HepG2 (cell line): ENCODE results near the gene FAT1. TPM values are rescaled to one million over a fixed set of nuclear protein-coding genes. Genes with fewer than 3 reads are reported as not detected.
A peak's percentile ranks its signal among the peaks of the same experiment; 100 is the strongest.

ENCODE experiments used
- ARHGAP35 ChIP-seq: sonication (generic); formaldehyde crosslinking; IDR thresholded peaks from 2 replicates; pipeline ENCODE4 v1.9.0; 2022; ENCODE audit warnings: mild to moderate bottlenecking, inconsistent platforms, moderate library complexity, missing genetic modification reagents, borderline replicate concordance
- ATF7-NPFF ChIP-seq: sonication (generic); formaldehyde crosslinking; IDR thresholded peaks from 2 replicates; pipeline ENCODE4 v1.8.1; 2023; ENCODE audit warnings: mild to moderate bottlenecking, low read depth, missing genetic modification reagents, moderate library complexity
- HOMEZ ChIP-seq: IDR thresholded peaks from 2 replicates; pipeline ENCODE4 v1.6.1; 2016; ENCODE audit warnings: low read depth
- KLF11 ChIP-seq: IDR thresholded peaks from 2 replicates; pipeline ENCODE4 v1.6.1; 2016; ENCODE audit warnings: missing compliant biosample characterization
- MED8 ChIP-seq: sonication (generic); formaldehyde crosslinking; IDR thresholded peaks from 2 replicates; pipeline ENCODE4 v1.8.1; 2023; ENCODE audit warnings: mild to moderate bottlenecking, missing genetic modification reagents; ENCODE audit not compliant: insufficient replicate concordance
- MLX ChIP-seq: IDR thresholded peaks from 2 replicates; pipeline ENCODE4 v1.6.1; 2016
- NR0B2 ChIP-seq: sonication (generic); formaldehyde crosslinking; IDR thresholded peaks from 2 replicates; pipeline ENCODE4 v1.4.0; 2020; ENCODE audit warnings: mild to moderate bottlenecking, missing genetic modification reagents
- NR2F2 ChIP-seq: IDR thresholded peaks from 2 replicates; pipeline ENCODE4 v1.6.1; 2012; ENCODE audit warnings: low read depth, inconsistent platforms, borderline replicate concordance
- PHF8 ChIP-seq: sonication (generic); formaldehyde crosslinking; IDR thresholded peaks from 2 replicates; pipeline ENCODE4 v1.5.0; 2020; ENCODE audit warnings: missing genetic modification reagents
- PITX1 ChIP-seq: sonication (generic); formaldehyde crosslinking; IDR thresholded peaks from 2 replicates; pipeline ENCODE4 v1.5.1; 2020; ENCODE audit warnings: mild to moderate bottlenecking, missing genetic modification reagents
- PPARG ChIP-seq: conservative IDR thresholded peaks from 2 replicates; pipeline ENCODE4 v1.6.1; 2016; ENCODE audit warnings: missing biosample characterization, missing genetic modification reagents
- SP4 ChIP-seq: sonication (generic); formaldehyde crosslinking; IDR thresholded peaks from 2 replicates; pipeline ENCODE4 v1.8.1; 2023; ENCODE audit warnings: mild to moderate bottlenecking, missing genetic modification reagents
- TBL1XR1 ChIP-seq: fragments of 150-350 bp; IDR thresholded peaks from 2 replicates; pipeline ENCODE4 v1.6.1; 2014; ENCODE audit warnings: borderline replicate concordance, low read length; ENCODE audit not compliant: partially characterized antibody
- TCF7 ChIP-seq: sonication (generic); IDR thresholded peaks from 2 replicates; pipeline ENCODE4 v1.6.1; 2016; ENCODE audit warnings: antibody characterized with exemption, low read depth
- U2AF2 ChIP-seq: fragments of 200-400 bp; formaldehyde crosslinking; IDR thresholded peaks from 2 replicates; pipeline ENCODE4 v1.6.1; 2017; ENCODE audit warnings: low read depth, mild to moderate bottlenecking, low read length
- ZBTB1 ChIP-seq: sonication (generic); formaldehyde crosslinking; IDR thresholded peaks from 2 replicates; pipeline ENCODE4 v1.4.0; 2020; ENCODE audit warnings: missing genetic modification reagents, borderline replicate concordance
- ZEB1 ChIP-seq: IDR thresholded peaks from 2 replicates; pipeline ENCODE4 v1.6.1; 2012; ENCODE audit warnings: mild to moderate bottlenecking, low read depth, inconsistent platforms; ENCODE audit not compliant: insufficient replicate concordance
- ZNF431 ChIP-seq: sonication (generic); formaldehyde crosslinking; IDR thresholded peaks from 2 replicates; pipeline ENCODE4 v1.9.0; 2022; ENCODE audit warnings: missing genetic modification reagents, low read depth, mild to moderate bottlenecking, borderline replicate concordance
- ZNF691 ChIP-seq: sonication (generic); formaldehyde crosslinking; IDR thresholded peaks from 2 replicates; pipeline ENCODE4 v1.4.0; 2020; ENCODE audit warnings: missing genetic modification reagents, low read depth, mild to moderate bottlenecking, borderline replicate concordance
- ZNF775 ChIP-seq: sonication (generic); formaldehyde crosslinking; IDR thresholded peaks from 2 replicates; pipeline ENCODE4 v1.4.0; 2020; ENCODE audit warnings: missing genetic modification reagents, mild to moderate bottlenecking, moderate library complexity, borderline replicate concordance
- ZNF816 ChIP-seq: sonication (generic); formaldehyde crosslinking; IDR thresholded peaks from 2 replicates; pipeline ENCODE4 v1.8.0; 2022; ENCODE audit warnings: missing genetic modification reagents, mild to moderate bottlenecking, borderline replicate concordance
- polyA plus RNA-seq, 8 experiments: library from polyadenylated mRNA; depleted of rRNA in 3 of 8; stranded (reverse) in 7 of 8; unstranded in 1 of 8; fragments of >200 nt; fragmentation: Illumina TruSeq in 4 of 8; extraction: Trizol in 4 of 8; gene quantifications; 2 replicates each; pipeline versions ENCODE4 v1.2.1 to v1.2.3, GENCODE V29; 2011 to 2016; ENCODE audit warnings: low read depth in 4 of 8, missing spikeins in 1 of 8, mixed read lengths in 1 of 8; ENCODE audit not compliant: insufficient read depth in 1 of 8
- total RNA-seq, 5 experiments: library from RNA; depleted of rRNA; stranded (reverse); fragments of >200 nt; fragmentation: Illumina TruSeq; extraction: Trizol; gene quantifications; 2 replicates each; pipeline ENCODE4 v1.2.3, GENCODE V29; 2016; ENCODE audit warnings: low read depth in 1 of 5
- TF ChIP-seq, protein P1 (sequence below): sonication (generic); formaldehyde crosslinking; IDR thresholded peaks from 2 replicates; pipeline ENCODE4 v1.4.0; 2020; ENCODE audit warnings: mild to moderate bottlenecking, missing genetic modification reagents

Gene FAT1
- total and polyA plus RNA-seq, 2 of the 13 experiments (the other 11 are each of a cell fraction or from before 2014, with no cell fraction given) = 185 to 216 TPM

DNA sequence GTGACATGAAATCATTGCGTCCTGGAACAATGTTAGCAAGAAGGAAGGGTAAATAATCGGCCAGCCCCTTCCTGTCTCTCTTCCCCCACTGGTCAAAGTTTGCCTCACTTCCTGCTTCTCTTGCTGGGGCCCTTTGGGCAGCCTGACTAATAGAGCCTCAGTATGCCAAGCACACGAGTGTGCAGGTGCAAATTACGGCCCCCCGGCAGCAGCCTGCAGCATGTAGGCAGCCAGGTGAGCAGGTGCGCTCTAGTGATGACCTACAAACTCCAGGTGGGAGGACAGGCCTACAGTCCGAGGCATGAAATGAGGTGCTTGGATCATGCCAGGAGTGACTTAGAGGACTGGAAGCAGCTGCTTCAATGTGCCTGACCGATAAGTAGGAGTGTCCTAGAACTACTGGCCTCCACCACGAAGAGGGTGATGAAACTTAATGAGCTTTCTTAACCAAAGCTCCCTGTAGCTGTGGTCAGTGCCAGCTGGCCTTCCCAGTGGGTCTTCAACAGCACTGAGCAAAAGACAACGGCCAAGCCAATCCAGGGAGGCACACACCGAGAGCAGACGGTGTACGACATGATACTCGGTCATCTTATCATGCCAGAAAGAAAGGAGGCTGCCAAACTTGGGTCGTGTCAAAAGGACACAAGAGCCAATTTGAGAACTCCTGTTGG is 26.1 kb upstream of the FAT1 start (continued):
- no peak for TF ChIP-seq MED8 (CRISPR knock-in tag)
- TF ChIP-seq U2AF2 = no peak
- no peak for TF ChIP-seq ZNF431 (CRISPR knock-in tag)
- no peak for TF ChIP-seq ZNF691 (CRISPR knock-in tag)
- TF ChIP-seq, protein P1, sequence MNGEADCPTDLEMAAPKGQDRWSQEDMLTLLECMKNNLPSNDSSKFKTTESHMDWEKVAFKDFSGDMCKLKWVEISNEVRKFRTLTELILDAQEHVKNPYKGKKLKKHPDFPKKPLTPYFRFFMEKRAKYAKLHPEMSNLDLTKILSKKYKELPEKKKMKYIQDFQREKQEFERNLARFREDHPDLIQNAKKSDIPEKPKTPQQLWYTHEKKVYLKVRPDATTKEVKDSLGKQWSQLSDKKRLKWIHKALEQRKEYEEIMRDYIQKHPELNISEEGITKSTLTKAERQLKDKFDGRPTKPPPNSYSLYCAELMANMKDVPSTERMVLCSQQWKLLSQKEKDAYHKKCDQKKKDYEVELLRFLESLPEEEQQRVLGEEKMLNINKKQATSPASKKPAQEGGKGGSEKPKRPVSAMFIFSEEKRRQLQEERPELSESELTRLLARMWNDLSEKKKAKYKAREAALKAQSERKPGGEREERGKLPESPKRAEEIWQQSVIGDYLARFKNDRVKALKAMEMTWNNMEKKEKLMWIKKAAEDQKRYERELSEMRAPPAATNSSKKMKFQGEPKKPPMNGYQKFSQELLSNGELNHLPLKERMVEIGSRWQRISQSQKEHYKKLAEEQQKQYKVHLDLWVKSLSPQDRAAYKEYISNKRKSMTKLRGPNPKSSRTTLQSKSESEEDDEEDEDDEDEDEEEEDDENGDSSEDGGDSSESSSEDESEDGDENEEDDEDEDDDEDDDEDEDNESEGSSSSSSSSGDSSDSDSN (CRISPR knock-in tag) = no peak
- no peak for TF ChIP-seq ZNF816
- peak; percentile 98 for TF ChIP-seq HOMEZ (CRISPR knock-in tag)
- TF ChIP-seq ARHGAP35 (CRISPR knock-in tag) = no peak
- no peak for TF ChIP-seq ZNF775 (CRISPR knock-in tag)
- no peak for TF ChIP-seq NR0B2 (CRISPR knock-in tag)
- 0 out of 2 replicates have a peak, but pooled peaks have one; percentile 18 for TF ChIP-seq PHF8 (CRISPR knock-in tag)
- TF ChIP-seq NR2F2 = no peak
- no peak for TF ChIP-seq ZEB1
- no peak for TF ChIP-seq PITX1 (CRISPR knock-in tag)
- no peak for TF ChIP-seq TBL1XR1
- no peak for TF ChIP-seq ATF7-NPFF
- no peak for TF ChIP-seq ZBTB1
- peak; percentile 38; the same call in 1 of the 2 replicates for TF ChIP-seq PPARG
- no peak for TF ChIP-seq KLF11 (CRISPR knock-in tag)
- no peak for TF ChIP-seq MLX (CRISPR knock-in tag)
- no peak for TF ChIP-seq SP4
- no peak for TF ChIP-seq TCF7
